HPDE6-E6E7 (cell line): ENCODE data around the gene ZCCHC17.

Experiments
- DNase-seq: peaks from one replicate; pipeline ENCODE4 v3.0.0; 2011; ENCODE audit warnings: missing footprints; ENCODE audit errors: extremely low spot score

ZCCHC17 gene

GRCh38 chr1:31393463-31393862, 96.6 kb downstream of the ZCCHC17 start:
- DNase-seq: no peak

GRCh38 chr1:31394584-31395193, 97.9 kb downstream of the ZCCHC17 start:
- peak; percentile 82 for DNase-seq

DNA sequence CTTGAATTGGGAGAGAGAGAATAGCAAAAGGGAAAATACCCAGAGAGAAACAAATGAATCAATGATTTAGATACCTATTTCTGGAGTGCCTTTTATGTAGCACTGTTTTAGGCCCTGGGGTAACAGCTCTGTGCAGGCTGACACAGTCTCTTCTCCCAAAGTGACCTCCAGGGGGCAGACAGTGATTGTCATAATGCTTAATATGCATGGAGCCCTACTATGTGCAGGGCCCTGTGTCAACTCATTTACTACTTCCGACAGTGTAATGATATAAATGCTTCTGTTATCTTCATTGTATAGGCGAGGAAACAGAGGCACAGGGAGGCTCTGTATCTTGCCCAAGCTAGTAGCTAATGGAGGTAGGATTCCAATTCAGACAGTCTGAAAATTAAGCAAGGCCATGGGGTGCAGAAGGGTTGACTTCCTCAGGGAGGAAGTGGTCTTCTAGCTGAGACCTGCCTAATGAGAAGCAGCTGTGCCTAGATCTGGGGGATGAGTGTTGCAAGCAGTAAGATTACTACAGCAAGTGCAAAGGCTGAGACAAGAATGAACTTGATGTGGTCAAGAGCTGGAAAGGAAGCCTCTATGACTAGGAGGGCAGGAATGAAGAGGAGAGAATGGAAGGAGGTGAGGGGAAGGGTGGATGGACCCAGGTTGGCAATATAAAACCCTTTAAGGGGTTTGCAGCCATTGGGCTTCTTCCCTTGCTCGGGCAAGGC, 100.0 kb downstream of the ZCCHC17 start:
- peak; percentile 74 for DNase-seq

GRCh38 chr1:31397360-31398095, 100.7 kb downstream of the ZCCHC17 start:
- no peak for DNase-seq

DNA sequence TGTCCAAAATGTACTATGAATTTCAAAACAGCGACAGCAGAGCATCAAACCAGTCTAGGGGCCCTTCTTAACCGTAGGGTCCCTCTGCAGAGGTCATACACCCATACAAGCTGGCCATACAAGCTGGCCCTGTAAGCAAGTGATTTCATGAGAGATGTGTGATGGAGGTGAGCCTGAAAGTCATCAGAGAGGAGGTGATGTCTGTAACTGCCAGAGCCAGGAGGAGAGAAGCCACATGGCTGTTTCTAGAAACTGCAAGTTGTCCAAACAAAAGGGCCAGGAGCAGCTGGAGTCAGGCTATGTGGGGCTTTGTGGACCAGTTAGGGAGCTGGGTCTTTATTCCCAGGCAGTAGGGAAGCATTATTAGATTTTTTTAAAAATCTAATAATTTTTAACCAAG, 101.4 kb downstream of the ZCCHC17 start:
- DNase-seq: no peak

- no peak for DNase-seq
These were observed 103.1 kb downstream of the ZCCHC17 start for GRCh38 chr1:31399976-31400375.

DNA sequence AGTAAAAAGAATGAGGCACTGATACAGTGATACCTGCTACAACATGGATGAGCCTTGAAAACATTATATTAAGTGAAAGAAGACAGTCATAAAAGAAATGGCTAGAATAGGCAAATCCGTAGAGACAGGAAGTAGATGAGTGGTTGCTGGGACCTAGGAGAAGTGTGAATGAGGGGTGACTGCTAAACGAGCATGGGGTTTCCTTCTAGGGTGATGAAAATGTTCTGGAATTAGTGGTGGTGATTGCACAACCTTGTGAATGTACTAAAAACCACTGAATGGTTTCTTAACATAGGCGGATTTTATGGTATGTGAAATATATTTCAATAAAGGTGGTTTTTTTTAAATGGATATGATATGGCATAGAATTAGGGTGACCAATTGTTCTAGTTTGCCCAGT, 103.6 kb downstream of the ZCCHC17 start:
- DNase-seq: no peak

DNA sequence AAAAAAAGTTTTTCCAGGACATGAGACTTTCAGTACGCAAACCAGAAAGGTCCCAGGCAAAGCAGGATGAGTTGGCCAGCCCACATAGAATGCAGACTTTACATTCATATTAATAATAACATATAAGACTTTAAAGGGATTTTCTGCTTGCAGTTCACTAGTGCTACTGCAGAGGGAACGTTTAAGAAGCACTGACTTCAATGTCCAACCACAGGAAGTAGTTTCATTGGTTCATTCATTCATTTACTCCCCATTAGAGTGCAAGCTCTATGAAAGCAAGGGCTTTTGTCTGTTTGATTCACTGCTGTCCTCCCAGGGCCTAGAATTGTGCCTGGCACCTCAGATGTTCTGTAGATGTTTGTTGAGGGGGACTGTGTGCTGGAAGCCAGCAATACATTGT, 104.4 kb downstream of the ZCCHC17 start:
- DNase-seq: no peak

- DNase-seq: no peak
These were observed 108.9 kb downstream of the ZCCHC17 start for GRCh38 chr1:31405578-31406245.

GRCh38 chr1:31407029-31407626, 110.3 kb downstream of the ZCCHC17 start:
- DNase-seq: no peak

DNA sequence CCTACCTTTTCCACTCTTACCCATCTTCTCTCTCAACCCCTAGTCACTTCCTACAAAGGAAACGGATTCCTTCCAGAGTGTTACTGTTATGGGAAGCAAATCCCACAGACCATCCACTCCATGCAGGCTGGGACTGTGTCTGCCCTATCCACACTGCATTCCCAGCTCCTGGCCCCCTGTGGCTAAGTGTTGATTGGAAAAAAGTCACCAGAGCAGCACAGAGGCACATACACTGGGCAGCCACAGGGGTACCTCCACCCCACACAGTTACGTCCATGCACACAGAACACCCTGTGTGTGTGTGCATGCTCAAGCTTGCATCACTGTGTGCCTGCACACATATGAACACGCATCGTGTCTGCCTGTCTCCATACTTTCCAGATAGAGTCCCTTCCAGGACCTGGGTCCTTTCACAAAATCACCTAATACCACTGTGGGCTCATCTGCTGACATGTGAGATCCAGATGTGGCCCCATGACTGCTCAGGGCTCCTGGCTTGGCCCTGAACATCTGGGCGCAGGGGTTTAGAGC, 112.0 kb downstream of the ZCCHC17 start:
- no peak for DNase-seq

DNA sequence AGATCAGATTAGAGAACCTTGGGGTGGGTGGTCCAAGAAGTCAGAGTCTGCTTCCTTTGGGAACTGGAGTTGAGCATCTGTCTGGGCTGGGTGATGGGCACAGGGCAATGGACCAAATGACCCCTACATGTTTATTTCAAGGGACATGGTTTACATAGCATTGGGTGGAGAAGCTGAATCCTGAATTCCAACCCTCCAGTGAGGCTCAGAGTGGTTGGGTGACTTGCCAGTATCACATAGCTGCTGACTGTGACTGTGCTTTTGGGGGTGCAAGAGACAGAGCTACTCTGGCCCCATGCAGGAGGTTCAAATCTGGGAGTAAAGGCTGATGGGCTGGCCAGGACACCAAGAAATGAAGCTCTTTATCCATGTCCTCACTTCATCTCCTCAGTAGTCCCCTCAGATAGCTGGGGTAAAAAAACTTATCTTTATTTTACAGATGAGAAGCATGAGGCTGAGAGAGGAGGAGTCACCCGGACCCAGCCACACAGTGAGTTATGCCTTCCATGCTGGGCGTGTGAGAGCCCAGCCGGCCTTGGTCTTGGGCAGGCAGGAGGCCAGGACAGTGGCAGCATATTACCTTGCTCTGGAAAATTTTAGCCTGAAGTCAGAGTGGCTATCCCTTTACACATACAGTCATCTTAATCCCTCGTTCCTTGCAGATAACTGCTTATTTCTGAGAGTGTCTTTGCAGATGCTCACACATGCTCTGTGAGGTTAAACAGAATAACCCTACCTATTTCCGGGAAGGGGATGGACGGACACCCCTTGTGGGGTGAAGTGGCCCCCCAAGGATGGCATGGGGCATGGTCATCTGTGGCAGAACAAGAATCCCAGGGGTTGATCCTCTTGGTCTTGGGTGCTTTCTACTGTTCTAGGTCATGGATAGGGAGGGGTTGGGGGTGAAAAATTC, 113.4 kb downstream of the ZCCHC17 start:
- no peak for DNase-seq

- DNase-seq: no peak
These were observed 114.0 kb downstream of the ZCCHC17 start for GRCh38 chr1:31410871-31411270.

DNA sequence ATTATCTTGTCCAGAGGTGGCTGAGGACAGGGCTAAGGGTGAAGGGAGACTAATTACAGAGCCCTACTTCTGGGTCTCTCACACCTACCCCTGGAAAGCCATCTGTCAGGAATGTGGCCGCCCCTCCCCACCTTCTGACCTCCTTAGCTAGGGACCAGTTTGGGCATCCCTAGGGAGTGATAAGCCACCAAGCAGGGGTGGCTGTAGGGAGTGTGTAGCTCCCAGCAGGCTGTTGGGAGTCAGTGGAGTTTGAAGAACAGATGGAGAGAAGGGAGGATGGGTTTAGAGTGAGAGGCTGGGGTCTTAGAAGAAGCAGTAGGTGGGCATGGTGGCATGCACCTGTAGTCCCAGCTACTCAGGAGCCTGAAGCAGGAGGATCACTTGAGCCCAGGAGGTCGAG, 115.4 kb downstream of the ZCCHC17 start:
- DNase-seq: no peak

DNA sequence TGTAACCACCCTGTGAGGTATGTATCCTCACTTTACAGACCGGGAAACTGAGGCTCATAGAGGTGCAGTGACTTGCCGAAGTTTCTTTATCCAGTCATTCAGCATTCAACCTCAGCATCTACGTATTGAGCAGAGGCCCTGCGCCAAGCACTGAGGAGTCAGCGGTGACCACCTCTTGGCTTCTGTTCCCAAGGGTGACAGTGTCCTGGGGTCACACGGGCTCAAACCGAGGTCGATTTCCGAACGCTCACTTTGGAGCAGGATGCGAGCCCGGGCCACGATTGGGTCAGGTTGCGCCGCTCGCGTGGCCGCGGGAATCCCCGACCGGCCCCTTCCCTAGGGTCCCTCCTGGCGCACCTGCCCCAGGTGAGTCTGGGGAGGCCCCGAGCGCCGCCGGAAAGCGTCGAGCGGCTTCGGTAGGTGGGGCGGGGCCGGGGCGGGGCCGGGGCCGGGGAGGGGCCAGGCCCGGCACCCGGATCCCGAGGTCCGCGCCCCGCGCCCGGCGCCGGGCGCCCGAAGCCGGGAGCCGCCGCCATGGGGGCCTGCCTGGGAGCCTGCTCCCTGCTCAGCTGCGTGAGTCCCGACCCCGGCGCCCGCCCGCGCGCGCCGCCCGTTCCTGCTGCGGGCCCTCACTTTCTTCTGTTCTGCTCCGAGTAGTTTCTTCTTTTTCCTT, 116.0 kb downstream of the ZCCHC17 start, which contains the start of gene SERINC2:
Gene SERINC2 (plus strand): TSS at position 482 of the 673 bp plus-strand sequence. CDS start 53 bp downstream, at position 535.
- DNase-seq: no peak

DNA sequence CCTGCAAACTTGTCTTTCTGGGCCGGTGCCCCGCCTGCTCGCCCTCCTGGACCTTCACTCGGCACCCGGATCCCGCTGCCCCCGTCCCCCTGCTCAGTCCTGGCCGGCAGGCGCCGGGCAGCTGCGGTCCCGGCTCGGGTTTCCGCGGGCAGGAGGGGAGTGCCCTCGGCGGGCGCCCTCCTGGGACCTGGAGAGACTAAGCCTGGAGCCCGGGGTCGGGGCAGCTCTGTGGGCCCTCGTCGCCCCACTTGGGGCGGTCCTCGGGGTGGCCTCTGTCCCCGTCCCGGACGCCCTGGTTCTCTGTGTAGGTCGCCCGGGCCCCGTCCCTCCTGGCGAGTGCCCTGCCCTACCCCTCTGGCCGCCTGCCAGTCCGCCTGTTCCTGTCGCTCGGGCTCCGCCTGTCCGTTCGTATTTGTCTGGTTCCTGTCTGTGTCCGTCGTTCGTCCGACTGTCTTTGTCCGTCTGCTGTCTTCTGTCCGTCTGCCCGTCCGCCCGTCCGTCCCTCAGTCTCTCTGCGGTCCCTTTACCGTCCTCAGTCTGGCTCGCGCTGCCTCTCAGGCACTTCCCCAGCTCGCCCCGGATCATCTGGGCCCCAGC, 116.7 kb downstream of the ZCCHC17 start:
- no peak for DNase-seq
